Naive thymus-derived CD4-positive, alpha-beta T cell (primary cell): ENCODE measurements around the gene SRPX. TPM values are rescaled to one million over a fixed set of nuclear protein-coding genes. Genes with fewer than 3 reads are reported as not detected.

ENCODE experiments used
- ATAC-seq: fragments of 150-1000 bp; cut with Tn5 transposase; 2 replicates; pipeline ENCODE4 v1.10.0; 2021; ENCODE audit warnings: mild to moderate bottlenecking, moderate library complexity
- CTCF ChIA-PET: fragments of 350-600 bp; sonication (Branson Sonifier 250); formaldehyde crosslinking; loops from one replicate; lab custom pipeline; 2021; ENCODE audit warnings: antibody characterized with exemption; lab: Charles Lee
- POLR2A ChIA-PET: fragments of 350-600 bp; sonication (Branson Sonifier 250); formaldehyde crosslinking; loops from one replicate; lab custom pipeline; 2021; ENCODE audit warnings: antibody characterized with exemption, inconsistent platforms; lab: Charles Lee
- DNase-seq, 9 donors: peaks; one replicate each; pipeline versions ENCODE4 v3.0.0 to v3.0.0-alpha.2; 2020 to 2022; ENCODE audit warnings: mixed read lengths in 1 of 9
- H3K27ac ChIP-seq: one replicate; pipeline ENCODE4 v1.7.0; 2013; ENCODE audit warnings: mild to moderate bottlenecking, low read depth, low read length, moderate library complexity
- H3K27me3 ChIP-seq, 2 donors: one replicate each; pipeline ENCODE4 v1.7.0; 2013; ENCODE audit warnings: low read length in 2 of 2, mild to moderate bottlenecking in 2 of 2, moderate library complexity in 2 of 2; ENCODE audit not compliant: control insufficient read depth in 2 of 2, insufficient read depth in 2 of 2
- H3K36me3 ChIP-seq, 3 experiments: 1 replicate in 2 of 3; 2 replicates in 1 of 3; pipeline ENCODE4 v1.7.0; 2013; ENCODE audit warnings: low read length in 3 of 3, mild to moderate bottlenecking in 3 of 3, moderate library complexity in 1 of 3; ENCODE audit not compliant: insufficient read depth in 3 of 3, control insufficient read depth in 2 of 3
- H3K4me1 ChIP-seq, 2 donors: one replicate each; pipeline ENCODE4 v1.7.0; 2013; ENCODE audit warnings: low read length in 2 of 2, mild to moderate bottlenecking in 2 of 2, moderate library complexity in 1 of 2; ENCODE audit not compliant: control insufficient read depth in 2 of 2, insufficient read depth in 2 of 2
- H3K4me3 ChIP-seq: 2 replicates; pipeline ENCODE4 v1.7.0; 2013; ENCODE audit warnings: mild to moderate bottlenecking, low read length
- H3K9me3 ChIP-seq, 3 experiments: 1 replicate in 2 of 3; 2 replicates in 1 of 3; pipeline ENCODE4 v1.7.0; 2013; ENCODE audit warnings: low read length in 3 of 3; ENCODE audit not compliant: control insufficient read depth in 2 of 3
- H3K27ac Mint-ChIP-seq, 9 donors: one replicate each; pipeline ENCODE4 v1.8.0; 2020 to 2022; ENCODE audit warnings: mixed read lengths in 9 of 9, mild to moderate bottlenecking in 8 of 9, moderate library complexity in 5 of 9, inconsistent platforms in 2 of 9
- H3K27me3 Mint-ChIP-seq, 5 donors: one replicate each; pipeline ENCODE4 v1.8.0; 2021 to 2022; ENCODE audit warnings: mixed read lengths in 5 of 5, mild to moderate bottlenecking in 1 of 5
- H3K36me3 Mint-ChIP-seq, 5 donors: one replicate each; pipeline ENCODE4 v1.8.0; 2020 to 2022; ENCODE audit warnings: mixed read lengths in 5 of 5, mild to moderate bottlenecking in 3 of 5, inconsistent platforms in 1 of 5
- H3K4me1 Mint-ChIP-seq, 7 donors: one replicate each; pipeline ENCODE4 v1.8.0; 2020 to 2022; ENCODE audit warnings: mixed read lengths in 7 of 7, mild to moderate bottlenecking in 3 of 7, inconsistent platforms in 1 of 7
- H3K4me3 Mint-ChIP-seq, 10 donors: one replicate each; pipeline ENCODE4 v1.8.0; 2020 to 2022; ENCODE audit warnings: mild to moderate bottlenecking in 10 of 10, mixed read lengths in 10 of 10, moderate library complexity in 6 of 10, inconsistent platforms in 2 of 10
- H3K9me3 Mint-ChIP-seq, 11 donors: one replicate each; pipeline ENCODE4 v1.8.0; 2020 to 2022; ENCODE audit warnings: mixed read lengths in 11 of 11, mild to moderate bottlenecking in 4 of 11, inconsistent platforms in 1 of 11, moderate library complexity in 1 of 11
- intact Hi-C, 2 donors: fragments of 100-400 bp; cut with micrococcal nuclease; formaldehyde crosslinking; loops; one replicate each; pipeline ENCODE4 v1.15.1; 2023
- polyA plus RNA-seq, 2 donors: library from polyadenylated mRNA; unstranded; fragments of 300-500 nt; fragmentation: Illumina TruSeq; gene quantifications; one replicate each; pipeline ENCODE4 v1.2.3, GENCODE V29; 2021
- total RNA-seq, 6 experiments: library from RNA in 5 of 6; stranded (reverse) in 5 of 6; gene quantifications; 1 replicate in 5 of 6; 2 replicates in 1 of 6; pipeline ENCODE4 v1.2.3 and lab custom pipeline; 2021 to 2026

SRPX gene
- total and polyA plus RNA-seq, 7 experiments from 2014 or later, result not detected

DNA sequence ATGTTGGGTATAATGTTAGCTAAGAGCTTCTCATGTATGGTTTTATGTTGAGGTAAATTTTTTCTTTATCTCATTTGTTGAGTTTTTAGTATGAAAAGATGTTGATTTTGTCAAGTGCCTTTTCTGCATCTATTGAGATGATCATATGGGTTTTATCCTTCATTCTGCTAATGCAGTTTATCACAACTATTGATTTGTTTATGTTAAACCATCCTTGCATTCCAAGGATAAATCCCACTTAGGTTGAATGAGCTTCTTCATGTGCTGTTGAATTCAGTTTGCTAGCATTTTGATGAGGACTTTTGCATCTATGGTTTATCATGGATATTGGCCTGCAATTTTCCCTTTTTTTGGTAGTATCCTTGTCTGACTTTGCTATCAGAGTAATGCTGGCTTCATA is 121.0 kb downstream of the SRPX start:
- DNase-seq, result no peak

More for the DNA sequence above, 121.0 kb downstream of the SRPX start:
- no peak for ATAC-seq
- intact Hi-C loops, result no loop called here
- H3K4me3 Mint-ChIP-seq, result no peak overlapping the region
- no peaks in the 10 kb centered on the region for H3K9me3 ChIP-seq
- ChIA-PET CTCF (no interaction called here), POLR2A (no interaction called here)
- no peak overlapping the region for H3K27ac Mint-ChIP-seq
- no peak overlapping the region for H3K4me3 ChIP-seq
- H3K9me3 Mint-ChIP-seq, result peaks cover 0 to 26% (median 6%) of the 10 kb centered on the region in 11 donors
- no peak overlapping the region for H3K27ac ChIP-seq
- no peaks in the 10 kb centered on the region for H3K36me3 ChIP-seq
- H3K4me1 Mint-ChIP-seq, result peaks cover 0 to 4% (median 0%) of the 10 kb centered on the region in 7 donors
- H3K36me3 Mint-ChIP-seq, result no peaks in the 10 kb centered on the region
- H3K27me3 Mint-ChIP-seq, result no peaks in the 10 kb centered on the region
- no peaks in the 10 kb centered on the region for H3K27me3 ChIP-seq
- H3K4me1 ChIP-seq, result no peaks in the 10 kb centered on the region

Other genes with a start within 250 kb of the SRPX start
- gene SYTL5, start 214.3 kb downstream of the SRPX start, total RNA-seq, result under 1 TPM in 1 of 5 experiments, not detected in 4; 0.12 TPM
- not detected for gene SYTL5, start 214.3 kb downstream of the SRPX start, polyA plus RNA-seq
- gene RPGR, start 106.6 kb upstream of the SRPX start, total RNA-seq, result 10 to 100 TPM in 4 of 5 experiments, 1 to 10 TPM in 1; 4.3 to 26.0 (median 10.9) TPM
- gene RPGR, start 106.6 kb upstream of the SRPX start, polyA plus RNA-seq, result 1 to 10 TPM; 4.8 to 5.9 TPM
- not detected for gene OTC, start 131.7 kb upstream of the SRPX start, total RNA-seq
- not detected for gene OTC, start 131.7 kb upstream of the SRPX start, polyA plus RNA-seq